Natural killer cell (primary cell): ENCODE data around the gene FMC1. TPM values are rescaled to one million over a fixed set of nuclear protein-coding genes. Genes with fewer than 3 reads are reported as not detected.

ENCODE experiments used
- ATAC-seq, 3 donors: fragments of 150-1000 bp in 2 of 3; fragments of 200-7000 bp in 1 of 3; cut with Tn5 transposase; 1 replicate in 1 of 3; 2 replicates in 2 of 3; pipeline ENCODE4 v1.10.0; 2021; ENCODE audit warnings: mild to moderate bottlenecking in 2 of 3, moderate library complexity in 2 of 3
- DNase-seq, 2 donors: peaks; one replicate each; pipeline versions ENCODE4 v3.0.0 to v3.0.0-alpha.2; 2013 to 2021; ENCODE audit warnings: mixed read lengths in 1 of 2
- H3K27ac ChIP-seq: one replicate; pipeline ENCODE4 v1.5.1; 2013; ENCODE audit warnings: mild to moderate bottlenecking, low read length
- H3K27me3 ChIP-seq: one replicate; pipeline ENCODE4 v1.6.1; 2013; ENCODE audit warnings: low read length; ENCODE audit not compliant: control insufficient read depth, insufficient read depth
- H3K36me3 ChIP-seq: one replicate; pipeline ENCODE4 v1.6.1; 2013; ENCODE audit warnings: low read length; ENCODE audit not compliant: control insufficient read depth, insufficient read depth
- H3K4me1 ChIP-seq: one replicate; pipeline ENCODE4 v1.6.1; 2013; ENCODE audit warnings: low read length; ENCODE audit not compliant: control insufficient read depth, insufficient read depth
- H3K4me3 ChIP-seq: one replicate; pipeline ENCODE4 v1.5.1; 2013; ENCODE audit warnings: low read length
- H3K9me3 ChIP-seq: one replicate; pipeline ENCODE4 v1.6.1; 2013; ENCODE audit warnings: low read length; ENCODE audit not compliant: control insufficient read depth, insufficient read depth
- H3K27ac Mint-ChIP-seq, 2 donors: one replicate each; pipeline ENCODE4 v1.8.0; 2022; ENCODE audit warnings: mild to moderate bottlenecking in 2 of 2, mixed read lengths in 2 of 2, moderate library complexity in 1 of 2
- H3K27me3 Mint-ChIP-seq, 2 donors: one replicate each; pipeline ENCODE4 v1.8.0; 2022; ENCODE audit warnings: low read depth in 2 of 2, mixed read lengths in 2 of 2
- H3K36me3 Mint-ChIP-seq: one replicate; pipeline ENCODE4 v1.8.0; 2022; ENCODE audit warnings: mixed read lengths
- H3K4me1 Mint-ChIP-seq, 2 donors: one replicate each; pipeline ENCODE4 v1.8.0; 2022; ENCODE audit warnings: mixed read lengths in 2 of 2
- H3K4me3 Mint-ChIP-seq: one replicate; pipeline ENCODE4 v1.8.0; 2022; ENCODE audit warnings: mild to moderate bottlenecking, moderate library complexity, mixed read lengths
- H3K9me3 Mint-ChIP-seq, 2 donors: one replicate each; pipeline ENCODE4 v1.8.0; 2022; ENCODE audit warnings: mixed read lengths in 2 of 2
- CTCF ChIP-seq: fragments of 200-600 bp; IDR thresholded peaks from one replicate; pipeline ENCODE4 v1.8.0; 2022; ENCODE audit warnings: antibody characterized with exemption
- WGBS: methylation state at CpG from one replicate; pipeline ENCODE4 v1.1.7; 2013; ENCODE audit warnings: missing lambda C conversion rate; ENCODE audit not compliant: insufficient coverage; 5-methylcytosine and 5-hydroxymethylcytosine counted together
- intact Hi-C: fragments of 100-400 bp; cut with micrococcal nuclease; formaldehyde crosslinking; loops from one replicate; pipeline ENCODE4 v1.14.2; 2022
- total RNA-seq, 4 donors: library from RNA; stranded (reverse); fragments of 120-200 nt in 1 of 4; gene quantifications; one replicate each; pipeline versions ENCODE4 v1.2.3 to v1.2.4, GENCODE V29; 2013 to 2022

Gene FMC1, protein sequence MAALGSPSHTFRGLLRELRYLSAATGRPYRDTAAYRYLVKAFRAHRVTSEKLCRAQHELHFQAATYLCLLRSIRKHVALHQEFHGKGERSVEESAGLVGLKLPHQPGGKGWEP
- total RNA-seq, result 1 to 10 TPM; 5.1 to 7.2 (median 6.9) TPM
- total RNA-seq (2013), result 8.2 TPM

- WGBS, result under 1% methylated on average over 54 of the region's 54 CpGs
- peaks cover 15% of the 10 kb centered on the region for H3K4me1 ChIP-seq
- H3K27me3 ChIP-seq, result no peaks in the 10 kb centered on the region
- peaks cover 4% of the 10 kb centered on the region for H3K9me3 ChIP-seq
- DNase-seq, result peak; percentile 81 to 90
- H3K4me1 Mint-ChIP-seq, result peaks cover 28 to 31% of the 10 kb centered on the region in 2 donors
- peaks cover 4 to 8% of the 10 kb centered on the region in 2 donors for H3K27me3 Mint-ChIP-seq
- peak within 1 kb of the TSS; percentile 98 for H3K27ac ChIP-seq
- TF ChIP-seq CTCF, result peak; percentile 13
- peaks cover 1% of the 10 kb centered on the region for H3K36me3 ChIP-seq
- intact Hi-C loops, result loop anchor here (2.0 kb wide), 1 partner anchor 836 kb away; the partner anchor contains the start of gene KDM7A
- H3K27ac Mint-ChIP-seq, result peak within 1 kb of the TSS; percentile 100
- H3K4me3 Mint-ChIP-seq, result peak within 1 kb of the TSS; percentile 98
- H3K9me3 Mint-ChIP-seq, result peaks cover 2 to 8% of the 10 kb centered on the region in 2 donors
- ATAC-seq, result peak; percentile 55 to 74 (median 64)
- peaks cover 11% of the 10 kb centered on the region for H3K36me3 Mint-ChIP-seq
- peak within 1 kb of the TSS; percentile 89 for H3K4me3 ChIP-seq
These were observed at the start of gene FMC1 for GRCh38 chr7:139341058-139341775. Gene FMC1, plus strand, starts transcription at chr7:139341337. Its CDS starts 48 bp downstream, at chr7:139341385.

GRCh38 chr7:139292821-139293220 lies 48.3 kb upstream of the FMC1 start:
- Histone ChIP-seq H3K9me3 (no peaks in the 10 kb centered on the region), H3K36me3 (peaks cover 13% of the 10 kb centered on the region), H3K4me3 (no peak overlapping the region), H3K4me1 (no peaks in the 10 kb centered on the region), H3K27ac (no peak overlapping the region), H3K27me3 (no peaks in the 10 kb centered on the region)
- no peaks in the 10 kb centered on the region for H3K4me1 Mint-ChIP-seq
- H3K27me3 Mint-ChIP-seq, result no peaks in the 10 kb centered on the region
- DNase-seq (no peak), ATAC-seq (no peak)
- WGBS, result 95% methylated on average over 7 of the region's 7 CpGs
- H3K36me3 Mint-ChIP-seq, result peaks cover 6% of the 10 kb centered on the region
- H3K9me3 Mint-ChIP-seq, result no peaks in the 10 kb centered on the region
- H3K27ac Mint-ChIP-seq, result no peak overlapping the region
- intact Hi-C loops, result no loop called here
- H3K4me3 Mint-ChIP-seq, result no peak overlapping the region
- no peak for TF ChIP-seq CTCF

DNA sequence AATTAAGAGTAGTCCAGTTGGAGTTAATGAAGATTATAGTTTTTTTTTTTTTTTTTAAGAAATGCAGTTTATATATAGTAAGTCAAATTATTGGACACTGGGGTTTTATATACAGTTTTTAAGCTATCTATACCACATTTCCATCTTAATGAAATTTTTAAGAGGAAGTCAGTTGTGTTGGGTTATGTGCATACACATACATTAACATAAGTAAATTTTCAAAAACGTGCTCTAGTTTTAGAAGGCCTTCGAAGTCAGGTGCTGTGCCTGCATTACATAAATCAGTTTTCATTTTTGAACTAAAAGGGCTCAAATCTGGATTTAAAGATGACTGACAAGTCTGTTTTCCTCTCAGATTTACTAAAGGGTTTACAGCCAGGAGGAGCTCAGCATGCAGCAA lies 47.6 kb upstream of the FMC1 start:
- DNase-seq, result no peak
- WGBS, result 97% methylated on average over 2 of the region's 2 CpGs
- Histone ChIP-seq H3K9me3 (no peaks in the 10 kb centered on the region), H3K4me3 (no peak overlapping the region), H3K27me3 (no peaks in the 10 kb centered on the region), H3K36me3 (peaks cover 17% of the 10 kb centered on the region), H3K27ac (no peak overlapping the region), H3K4me1 (no peaks in the 10 kb centered on the region)
- Mint-ChIP-seq H3K4me1 (no peaks in the 10 kb centered on the region), H3K27ac (no peak overlapping the region), H3K27me3 (no peaks in the 10 kb centered on the region), H3K4me3 (no peak overlapping the region), H3K36me3 (peaks cover 9% of the 10 kb centered on the region), H3K9me3 (no peaks in the 10 kb centered on the region)
- no peak for TF ChIP-seq CTCF
- intact Hi-C loops, result no loop called here
- no peak for ATAC-seq
